Measurements from ENCODE around the gene CYP11A1. TPM values are rescaled to one million over a fixed set of nuclear protein-coding genes. Genes with fewer than 3 reads are reported as not detected.

Gene CYP11A1
- polyA plus RNA-seq, 2 of the 4 experiments (the other 2 are of a cell fraction), result 0.06 TPM; not detected in 1

- ATAC-seq (no peak), DNase-seq (ENCODE audit: low read depth in 1 of 2, low spot score in 1 of 2) (no peak), FAIRE-seq (no peak)
- Histone ChIP-seq H3K4me2 (no peak overlapping the region), H3K4me1 (no peaks in the 10 kb centered on the region), H3K9me3 (no peaks in the 10 kb centered on the region), H3K4me3 (no peak overlapping the region), H3K27ac (no peak overlapping the region)
- POLR2A ChIA-PET, result no interaction called here
- CTCF ChIA-PET, result interaction anchor here (1.1 to 23.0 kb wide), 3 partner anchors 14 to 263 kb away, joined by 3 to 681 read pairs (median 3); partner anchors contain the start of gene SEMA7A
- 74% methylated on average over 3 of the region's 3 CpGs for WGBS (ENCODE audit: missing lambda C conversion rate)
- TF ChIP-seq NFE2L2 (conservative IDR thresholded peaks at IDR 0.05; ENCODE audit: low read length) (no peak), CBX2 (IDR thresholded peaks at IDR 0.05; ENCODE audit: borderline replicate concordance, low read depth) (no peak), ZSCAN20 (CRISPR knock-in tag; IDR thresholded peaks at IDR 0.05) (no peak), REST (IDR thresholded peaks at IDR 0.05) (no peak), RCOR1 (IDR thresholded peaks at IDR 0.05; ENCODE audit: low read depth, low read length) (no peak), CHD4 (IDR thresholded peaks at IDR 0.05; ENCODE audit: borderline replicate concordance) (no peak), ELK1 (IDR thresholded peaks at IDR 0.05; ENCODE audit: low read depth, low read length) (no peak), SMC3 (IDR thresholded peaks at IDR 0.05) (no peak), HES2 (IDR thresholded peaks at IDR 0.05) (no peak), RNF2 (IDR thresholded peaks at IDR 0.05; ENCODE audit: borderline replicate concordance, low read depth) (no peak), RFX5 (IDR thresholded peaks at IDR 0.05) (no peak), KDM1A (IDR thresholded peaks at IDR 0.05; ENCODE audit: low read depth) (no peak), HOXB5 (CRISPR knock-in tag; IDR thresholded peaks at IDR 0.05) (no peak), EHF (CRISPR knock-in tag; IDR thresholded peaks at IDR 0.05) (no peak), CBX8 (IDR thresholded peaks at IDR 0.05) (no peak), CTCF (IDR thresholded peaks at IDR 0.05) (no peak), HDAC2 (IDR thresholded peaks at IDR 0.05) (no peak)
Observed at GRCh38 chr15:74368121-74368520, 675 bp upstream of the CYP11A1 start.

GRCh38 chr15:74365598-74366445 is 1.6 kb downstream of the CYP11A1 start:
- no peak for DNase-seq (ENCODE audit: low read depth in 1 of 2, low spot score in 1 of 2)
- 86% methylated on average over 48 of the region's 75 CpGs for WGBS (ENCODE audit: missing lambda C conversion rate)
- H3K9me3 ChIP-seq, result no peaks in the 10 kb centered on the region
- H3K27ac ChIP-seq, result no peak overlapping the region
- no peaks in the 10 kb centered on the region for H3K4me1 ChIP-seq
- no peak for ATAC-seq
- TF ChIP-seq NR3C1 (IDR thresholded peaks at IDR 0.05), result no peak
- no peak for FAIRE-seq
- ChIA-PET POLR2A (no interaction called here), CTCF (interaction anchor here (1.2 to 3.3 kb wide), 2 partner anchors 9 to 17 kb away, joined by 4 to 10 read pairs; no protein-coding TSS in a partner anchor)
- no peak overlapping the region for H3K4me2 ChIP-seq
- H3K4me3 ChIP-seq, result no peak overlapping the region
